OCI-LY3 (cell line): Measurements from ENCODE around the gene PFKL.

Experiments
- H2AFZ ChIP-seq: fragments of 200-600, 300-600 bp; shearing (Covaris generic); 2 replicates; pipeline ENCODE4 v1.6.0; 2014; ENCODE audit warnings: antibody characterized with exemption, low read depth, low read length
- H3K27ac ChIP-seq: fragments of 200-600, 300-600 bp; sonication (generic); 2 replicates; pipeline ENCODE4 v1.5.1; 2014; ENCODE audit warnings: mild to moderate bottlenecking, low read length, moderate library complexity, mixed read lengths
- H3K27me3 ChIP-seq: fragments of 200-600, 300-600 bp; sonication (generic); 2 replicates; pipeline ENCODE4 v1.6.1; 2014; ENCODE audit warnings: low read depth, low read length, mixed read lengths
- H3K36me3 ChIP-seq: fragments of 200-600, 300-600 bp; sonication (generic); replicated peaks from 2 replicates; pipeline ENCODE3; 2014; ENCODE audit warnings: low read depth, low read length, mixed read lengths
- H3K4me1 ChIP-seq: fragments of 300-600, 200-600 bp; sonication (generic); 2 replicates; pipeline ENCODE4 v1.6.1; 2014; ENCODE audit warnings: low read length, mixed read lengths
- H3K4me2 ChIP-seq: fragments of 200-600, 300-600 bp; sonication (generic); 2 replicates; pipeline ENCODE4 v1.6.1; 2014; ENCODE audit warnings: low read length, mixed read lengths
- H3K4me3 ChIP-seq: fragments of 300-600, 200-600 bp; sonication (generic); 2 replicates; pipeline ENCODE4 v1.5.1; 2014; ENCODE audit warnings: antibody characterized with exemption, mild to moderate bottlenecking, low read length, moderate library complexity
- H3K79me2 ChIP-seq: fragments of 300-600, 200-600 bp; shearing (Covaris generic); 2 replicates; pipeline ENCODE4 v1.6.1; 2014; ENCODE audit warnings: mild to moderate bottlenecking, low read length, mixed read lengths
- H3K9ac ChIP-seq: fragments of 300-600, 200-600 bp; shearing (Covaris generic); 2 replicates; pipeline ENCODE4 v1.6.0; 2014; ENCODE audit warnings: mild to moderate bottlenecking, low read length, moderate library complexity
- H3K9me3 ChIP-seq: fragments of 200-600, 300-600 bp; shearing (Covaris generic); 2 replicates; pipeline ENCODE4 v1.6.1; 2014; ENCODE audit warnings: low read length, mixed read lengths; ENCODE audit not compliant: insufficient read depth
- H4K20me1 ChIP-seq: fragments of 200-600, 300-600 bp; sonication (generic); 2 replicates; pipeline ENCODE4 v1.6.1; 2016; ENCODE audit warnings: low read length, mixed read lengths; ENCODE audit not compliant: insufficient read depth
- EZH2phosphoT487 ChIP-seq: fragments of 200-600 bp; shearing (Covaris generic); IDR thresholded peaks from 2 replicates; pipeline ENCODE4 v1.6.1; 2018; ENCODE audit warnings: antibody characterized with exemption, mixed run types, low read depth
- TF ChIP-seq, protein P1 (sequence below): fragments of 200-600, 300-600 bp; sonication (generic); IDR thresholded peaks from 2 replicates; pipeline ENCODE4 v1.5.1; 2014; ENCODE audit warnings: antibody characterized with exemption, low read length, low read depth

PFKL gene

DNA sequence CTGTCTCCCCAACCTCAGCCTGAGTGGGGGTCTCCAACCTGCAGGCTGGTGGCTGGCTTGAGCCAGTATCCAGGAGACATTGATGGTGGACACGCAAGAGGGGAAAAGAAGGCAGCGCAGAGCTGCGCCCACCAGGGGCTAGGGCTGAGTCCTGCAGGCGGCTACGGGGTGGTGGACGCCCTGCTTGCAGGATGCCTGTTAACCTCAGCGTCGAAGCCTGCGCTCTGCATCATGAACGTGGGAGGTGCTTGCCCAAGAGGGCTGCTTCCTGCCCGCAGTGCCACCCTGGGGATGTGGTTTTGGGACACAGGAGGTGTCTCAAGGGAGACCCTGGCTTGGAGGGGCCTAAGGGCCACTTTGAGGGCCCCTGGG, 27.7 kb downstream of the PFKL start:
- H2AFZ ChIP-seq = no peak overlapping the region
- H3K27ac ChIP-seq = no peak overlapping the region
- H3K36me3 ChIP-seq = no peaks in the 10 kb centered on the region
- no peaks in the 10 kb centered on the region for H4K20me1 ChIP-seq
- H3K27me3 ChIP-seq = no peaks in the 10 kb centered on the region
- TF ChIP-seq, protein P1, sequence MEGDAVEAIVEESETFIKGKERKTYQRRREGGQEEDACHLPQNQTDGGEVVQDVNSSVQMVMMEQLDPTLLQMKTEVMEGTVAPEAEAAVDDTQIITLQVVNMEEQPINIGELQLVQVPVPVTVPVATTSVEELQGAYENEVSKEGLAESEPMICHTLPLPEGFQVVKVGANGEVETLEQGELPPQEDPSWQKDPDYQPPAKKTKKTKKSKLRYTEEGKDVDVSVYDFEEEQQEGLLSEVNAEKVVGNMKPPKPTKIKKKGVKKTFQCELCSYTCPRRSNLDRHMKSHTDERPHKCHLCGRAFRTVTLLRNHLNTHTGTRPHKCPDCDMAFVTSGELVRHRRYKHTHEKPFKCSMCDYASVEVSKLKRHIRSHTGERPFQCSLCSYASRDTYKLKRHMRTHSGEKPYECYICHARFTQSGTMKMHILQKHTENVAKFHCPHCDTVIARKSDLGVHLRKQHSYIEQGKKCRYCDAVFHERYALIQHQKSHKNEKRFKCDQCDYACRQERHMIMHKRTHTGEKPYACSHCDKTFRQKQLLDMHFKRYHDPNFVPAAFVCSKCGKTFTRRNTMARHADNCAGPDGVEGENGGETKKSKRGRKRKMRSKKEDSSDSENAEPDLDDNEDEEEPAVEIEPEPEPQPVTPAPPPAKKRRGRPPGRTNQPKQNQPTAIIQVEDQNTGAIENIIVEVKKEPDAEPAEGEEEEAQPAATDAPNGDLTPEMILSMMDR = no peak
- no peak for TF ChIP-seq EZH2phosphoT487
- no peaks in the 10 kb centered on the region for H3K4me1 ChIP-seq
- H3K79me2 ChIP-seq = no peaks in the 10 kb centered on the region
- H3K9me3 ChIP-seq = no peaks in the 10 kb centered on the region
- H3K9ac ChIP-seq = no peak overlapping the region
- H3K4me3 ChIP-seq = no peak overlapping the region
- H3K4me2 ChIP-seq = no peak overlapping the region

DNA sequence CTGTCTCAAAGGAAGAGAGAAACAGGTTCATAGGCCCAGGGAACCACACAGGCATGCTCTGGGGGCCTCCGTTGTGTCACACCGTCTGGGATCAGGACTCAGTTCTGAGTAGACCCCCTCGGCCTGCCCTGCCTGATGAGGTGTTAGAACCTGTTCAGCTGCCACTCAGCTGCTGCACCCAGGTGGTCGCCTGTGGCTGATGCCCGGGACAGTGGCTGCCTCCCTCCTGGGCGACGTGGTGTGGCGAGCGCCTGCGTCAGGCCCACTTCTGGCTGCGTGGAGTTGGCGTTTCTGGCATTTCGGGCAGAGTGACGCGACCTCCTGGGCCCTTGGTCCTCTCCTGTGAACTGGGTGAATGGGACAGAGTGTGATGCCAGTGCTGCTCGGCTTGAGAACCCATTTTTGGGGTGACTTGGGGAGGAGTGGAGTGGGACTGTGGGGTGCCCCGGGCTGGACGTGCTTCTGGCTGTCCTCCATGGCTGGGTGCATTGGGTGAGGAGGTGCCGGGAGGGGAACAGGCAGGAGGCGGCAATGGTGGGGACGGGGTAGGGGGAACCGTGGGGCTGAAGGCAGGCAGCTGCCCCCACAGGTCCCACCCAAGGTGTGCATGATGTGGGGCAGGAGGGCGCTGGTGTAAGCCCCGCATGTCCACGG, 28.5 kb downstream of the PFKL start:
- Histone ChIP-seq H3K4me3 (no peak overlapping the region), H3K9ac (no peak overlapping the region), H3K9me3 (no peaks in the 10 kb centered on the region), H3K79me2 (no peaks in the 10 kb centered on the region), H3K27ac (no peak overlapping the region), H3K4me1 (no peaks in the 10 kb centered on the region), H3K4me2 (no peak overlapping the region), H4K20me1 (no peaks in the 10 kb centered on the region), H2AFZ (no peak overlapping the region), H3K27me3 (no peaks in the 10 kb centered on the region), H3K36me3 (no peaks in the 10 kb centered on the region)
- TF ChIP-seq EZH2phosphoT487 = no peak
- TF ChIP-seq, protein P1 = no peak

DNA sequence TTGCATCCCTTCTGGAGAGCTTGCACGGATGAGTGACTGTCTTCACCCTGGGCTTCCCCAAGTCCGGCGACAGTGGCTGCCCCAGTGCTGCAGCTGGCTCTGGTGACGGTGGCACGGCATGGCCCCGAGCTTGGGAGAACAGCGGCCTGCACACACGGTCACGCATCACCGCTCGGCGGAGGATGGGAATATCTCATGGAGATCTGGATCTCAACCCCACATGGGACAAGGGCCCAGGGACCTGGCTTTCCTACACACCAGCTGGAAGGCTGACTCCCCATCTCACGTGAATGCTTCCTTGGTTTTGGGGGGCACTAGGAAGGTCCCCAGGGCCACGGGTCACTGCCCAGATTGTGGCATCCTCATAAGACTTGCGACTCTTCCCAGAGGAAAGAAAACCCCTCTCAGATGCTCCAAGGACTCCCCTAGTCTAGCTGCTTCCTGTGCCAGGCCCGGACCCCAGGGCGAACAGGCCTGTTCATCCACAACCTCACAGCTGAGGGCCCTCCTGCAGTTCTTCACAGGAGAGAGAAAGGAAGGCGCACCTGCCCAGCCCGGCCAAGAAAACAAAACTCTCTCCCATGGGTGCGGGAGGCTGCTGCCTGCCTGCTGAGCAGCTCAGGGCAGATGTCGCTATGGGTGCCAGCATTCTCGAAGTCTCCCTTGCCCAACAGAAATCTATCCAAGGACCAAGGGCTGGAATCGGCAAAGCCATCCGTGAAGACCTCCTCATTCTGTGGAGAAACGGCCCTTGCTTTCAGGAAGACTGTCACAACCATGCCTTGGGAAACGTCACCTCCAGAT, 29.4 kb downstream of the PFKL start:
- no peaks in the 10 kb centered on the region for H3K36me3 ChIP-seq
- no peaks in the 10 kb centered on the region for H4K20me1 ChIP-seq
- H3K4me3 ChIP-seq = no peak overlapping the region
- TF ChIP-seq EZH2phosphoT487 = no peak
- TF ChIP-seq, protein P1 = no peak
- no peaks in the 10 kb centered on the region for H3K27me3 ChIP-seq
- no peaks in the 10 kb centered on the region for H3K4me1 ChIP-seq
- H3K9me3 ChIP-seq = no peaks in the 10 kb centered on the region
- no peak overlapping the region for H2AFZ ChIP-seq
- H3K79me2 ChIP-seq = no peaks in the 10 kb centered on the region
- H3K9ac ChIP-seq = no peak overlapping the region
- H3K27ac ChIP-seq = no peak overlapping the region
- no peak overlapping the region for H3K4me2 ChIP-seq

DNA sequence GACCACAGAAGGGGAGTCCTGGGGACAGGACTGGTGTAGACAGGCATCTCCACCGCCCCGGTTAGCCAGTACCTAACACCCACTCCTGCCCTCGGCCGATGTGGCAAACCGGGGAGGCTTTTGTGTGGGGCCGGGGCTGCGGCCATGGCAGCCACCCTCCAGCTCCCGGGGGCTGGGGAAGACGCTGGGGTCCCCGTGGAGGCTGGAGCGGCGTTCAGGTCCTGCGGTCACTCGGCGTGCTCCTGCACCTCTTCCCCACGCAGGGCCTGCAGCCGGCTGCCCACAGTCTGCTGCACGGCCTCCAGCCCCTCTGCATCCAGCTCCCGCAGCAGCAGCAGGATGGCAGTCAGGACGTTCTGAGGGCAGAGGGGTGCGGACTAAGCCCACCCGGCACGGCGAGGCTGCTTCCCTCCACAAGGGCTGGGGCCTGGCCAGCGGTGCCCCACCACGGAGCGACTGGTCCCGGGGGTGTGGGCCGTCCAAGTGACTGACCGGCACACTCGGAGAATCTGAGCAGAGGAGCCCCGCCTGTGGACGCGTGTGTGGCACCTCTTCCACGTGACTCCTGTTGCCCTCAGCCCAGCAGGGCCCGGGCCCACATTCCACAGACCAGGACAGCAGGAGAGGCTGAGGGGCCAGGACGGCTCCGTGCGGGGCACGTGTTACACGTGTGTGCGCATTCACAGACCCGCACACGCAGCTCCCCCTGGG, 30.3 kb downstream of the PFKL start:
- Histone ChIP-seq H2AFZ (no peak overlapping the region), H3K4me3 (no peak overlapping the region), H3K27ac (no peak overlapping the region), H3K9me3 (no peaks in the 10 kb centered on the region), H4K20me1 (no peaks in the 10 kb centered on the region), H3K4me2 (no peak overlapping the region), H3K36me3 (no peaks in the 10 kb centered on the region), H3K27me3 (no peaks in the 10 kb centered on the region), H3K4me1 (no peaks in the 10 kb centered on the region), H3K79me2 (no peaks in the 10 kb centered on the region), H3K9ac (no peak overlapping the region)
- TF ChIP-seq, protein P1 = no peak
- TF ChIP-seq EZH2phosphoT487 = no peak
